Gastrocnemius medialis (tissue), 4 donors: ENCODE results near the gene EFCAB11.

Source experiments
- CTCF ChIP-seq, 5 experiments: fragments of 450-650 bp in 3 of 5; fragments of 200-600 bp in 2 of 5; sonication (generic) in 2 of 5; IDR thresholded peaks in 4 of 5; conservative IDR thresholded peaks in 1 of 5; 1 replicate in 4 of 5; 2 replicates in 1 of 5; pipeline ENCODE4 v1.5.1; 2016 to 2019; ENCODE audit warnings: antibody characterized with exemption in 5 of 5, mild to moderate bottlenecking in 3 of 5, moderate library complexity in 3 of 5
- POLR2A ChIP-seq, 2 donors: fragments of 450-650 bp; IDR thresholded peaks; one replicate each; pipeline ENCODE4 v1.6.1; 2017; ENCODE audit warnings: antibody characterized with exemption in 2 of 2, mild to moderate bottlenecking in 2 of 2, moderate library complexity in 2 of 2

GRCh38 chr14:89781046-89781445 is 173.5 kb downstream of the EFCAB11 start:
- TF ChIP-seq CTCF (IDR thresholded peaks at IDR 0.05 in 4 of 5, conservative IDR thresholded peaks at IDR 0.05 in 1 of 5) (no peak), POLR2A (IDR thresholded peaks at IDR 0.05) (no peak)
